Measurements from ENCODE around the gene TRIM43. TPM values are rescaled to one million over a fixed set of nuclear protein-coding genes. Genes with fewer than 3 reads are reported as not detected.
"Not testable (repeated sequence)": the region's sequence is repeated elsewhere in the genome, so short reads cannot be mapped to it uniquely, and the experiment has no call there.

TRIM43 gene
- not detected for polyA plus RNA-seq (2013, experiment 1 of 2)
- polyA plus RNA-seq (2013, experiment 2 of 2) = not detected

DNA sequence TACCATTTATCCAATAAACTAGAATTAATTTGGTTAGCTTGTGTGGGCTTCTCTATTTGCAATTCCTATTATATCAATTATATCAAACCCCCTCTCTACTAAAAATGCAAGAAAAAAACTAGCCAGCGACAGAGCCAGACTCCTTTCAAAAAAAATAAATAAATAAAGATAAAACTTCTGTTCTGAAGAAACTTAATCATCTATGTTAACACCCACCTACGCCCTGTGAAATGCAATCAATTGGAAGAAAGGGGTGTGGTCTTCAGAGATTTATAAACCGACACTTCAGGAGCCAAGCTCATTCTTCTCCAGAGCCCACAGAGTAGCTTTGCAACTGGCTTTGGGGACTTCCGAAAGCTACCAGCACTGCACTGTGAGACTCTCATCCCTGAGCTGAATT, at the start of gene TRIM43:
TRIM43 (plus strand) TSS at position 301 of the 400 bp plus-strand sequence. CDS start 2,023 bp downstream, outside the sequence.
- no CpG with 5 or more reads among the region's 4 CpGs for WGBS, 2 experiments (ENCODE audit: insufficient coverage in 2 of 2)
- H3K36me3 ChIP-seq (ENCODE audit: control insufficient read depth, insufficient read depth, low read length); H3K4me1 ChIP-seq (ENCODE audit: control insufficient read depth, insufficient read depth, low read length, poor library complexity, severe bottlenecking); H3K9me3 ChIP-seq (ENCODE audit: control insufficient read depth, low read length); H3K4me3 ChIP-seq (ENCODE audit: extremely low read depth, insufficient read depth, low read length, poor library complexity, severe bottlenecking); H3K27ac ChIP-seq (ENCODE audit: low read depth, low read length, severe bottlenecking): not testable (repeated sequence)

GRCh38 chr2:95551055-95551568, 40.7 kb upstream of the TRIM43 start:
- Histone ChIP-seq H3K36me3 (ENCODE audit: control insufficient read depth, insufficient read depth, low read length) (no peaks in the 10 kb centered on the region), H3K27ac (ENCODE audit: low read depth, low read length, severe bottlenecking) (no peak overlapping the region), H3K4me1 (ENCODE audit: control insufficient read depth, insufficient read depth, low read length, poor library complexity, severe bottlenecking) (no peaks in the 10 kb centered on the region), H3K4me3 (ENCODE audit: extremely low read depth, insufficient read depth, low read length, poor library complexity, severe bottlenecking) (no peak overlapping the region), H3K9me3 (ENCODE audit: control insufficient read depth, low read length) (no peaks in the 10 kb centered on the region)
- 81 to 90% methylated on average over 6 to 8 of the region's 17 CpGs for WGBS, 2 experiments (ENCODE audit: insufficient coverage in 2 of 2)

- 71 to 84% methylated on average over 2 of the region's 2 CpGs for WGBS, 2 experiments (ENCODE audit: insufficient coverage in 2 of 2)
- no peak overlapping the region for H3K4me3 ChIP-seq (ENCODE audit: extremely low read depth, insufficient read depth, low read length, poor library complexity, severe bottlenecking)
- H3K4me1 ChIP-seq (ENCODE audit: control insufficient read depth, insufficient read depth, low read length, poor library complexity, severe bottlenecking) = no peaks in the 10 kb centered on the region
- no peaks in the 10 kb centered on the region for H3K36me3 ChIP-seq (ENCODE audit: control insufficient read depth, insufficient read depth, low read length)
- H3K9me3 ChIP-seq (ENCODE audit: control insufficient read depth, low read length) = no peaks in the 10 kb centered on the region
- H3K27ac ChIP-seq (ENCODE audit: low read depth, low read length, severe bottlenecking) = no peak overlapping the region
Observed at GRCh38 chr2:95552911-95553310, 38.9 kb upstream of the TRIM43 start.

DNA sequence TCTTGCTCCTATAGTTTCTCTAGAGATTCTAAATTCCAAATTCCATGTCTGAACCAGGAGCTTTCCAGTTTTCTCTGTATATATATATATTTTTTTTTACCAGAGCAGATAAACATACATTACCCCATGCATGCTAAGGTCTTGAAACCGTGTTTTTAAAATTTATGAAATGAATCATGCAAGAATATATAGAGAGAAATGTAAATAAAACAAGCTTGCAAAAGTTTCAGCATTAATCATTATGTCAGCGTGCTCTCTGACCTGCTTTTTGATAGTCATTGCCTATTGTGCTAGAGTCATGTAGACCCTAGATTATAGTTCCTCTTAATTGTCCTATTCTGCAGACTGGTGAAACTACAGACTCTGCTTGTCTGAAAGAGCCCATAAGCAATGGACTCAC, 22.6 kb upstream of the TRIM43 start:
- no peaks in the 10 kb centered on the region for H3K36me3 ChIP-seq (ENCODE audit: control insufficient read depth, insufficient read depth, low read length)
- H3K4me3 ChIP-seq (ENCODE audit: extremely low read depth, insufficient read depth, low read length, poor library complexity, severe bottlenecking) = no peak overlapping the region
- H3K27ac ChIP-seq (ENCODE audit: low read depth, low read length, severe bottlenecking) = no peak overlapping the region
- no peaks in the 10 kb centered on the region for H3K4me1 ChIP-seq (ENCODE audit: control insufficient read depth, insufficient read depth, low read length, poor library complexity, severe bottlenecking)
- H3K9me3 ChIP-seq (ENCODE audit: control insufficient read depth, low read length) = no peaks in the 10 kb centered on the region
- WGBS, 2 experiments (ENCODE audit: insufficient coverage in 2 of 2) = 100% methylated on average over 1 of the region's 2 CpGs; no CpG with 5 or more reads in 1 of the 2 experiments

- Histone ChIP-seq H3K4me3 (ENCODE audit: extremely low read depth, insufficient read depth, low read length, poor library complexity, severe bottlenecking) (no peak overlapping the region), H3K4me1 (ENCODE audit: control insufficient read depth, insufficient read depth, low read length, poor library complexity, severe bottlenecking) (no peaks in the 10 kb centered on the region), H3K9me3 (ENCODE audit: control insufficient read depth, low read length) (no peaks in the 10 kb centered on the region), H3K27ac (ENCODE audit: low read depth, low read length, severe bottlenecking) (no peak overlapping the region), H3K36me3 (ENCODE audit: control insufficient read depth, insufficient read depth, low read length) (no peaks in the 10 kb centered on the region)
- 67 to 69% methylated on average over 2 of the region's 2 CpGs for WGBS, 2 experiments (ENCODE audit: insufficient coverage in 2 of 2)
Observed at GRCh38 chr2:95573866-95574265, 17.9 kb upstream of the TRIM43 start.

- Histone ChIP-seq H3K27ac (ENCODE audit: low read depth, low read length, severe bottlenecking) (no peak overlapping the region), H3K4me3 (ENCODE audit: extremely low read depth, insufficient read depth, low read length, poor library complexity, severe bottlenecking) (no peak overlapping the region), H3K9me3 (ENCODE audit: control insufficient read depth, low read length) (no peaks in the 10 kb centered on the region), H3K36me3 (ENCODE audit: control insufficient read depth, insufficient read depth, low read length) (no peaks in the 10 kb centered on the region), H3K4me1 (ENCODE audit: control insufficient read depth, insufficient read depth, low read length, poor library complexity, severe bottlenecking) (no peaks in the 10 kb centered on the region)
- 74 to 100% methylated on average over 3 of the region's 4 CpGs for WGBS, 2 experiments (ENCODE audit: insufficient coverage in 2 of 2)
Observed at GRCh38 chr2:95574506-95574905, 17.3 kb upstream of the TRIM43 start.

GRCh38 chr2:95575857-95576256, 15.9 kb upstream of the TRIM43 start:
- Histone ChIP-seq H3K36me3 (ENCODE audit: control insufficient read depth, insufficient read depth, low read length) (no peaks in the 10 kb centered on the region), H3K4me1 (ENCODE audit: control insufficient read depth, insufficient read depth, low read length, poor library complexity, severe bottlenecking) (no peaks in the 10 kb centered on the region), H3K27ac (ENCODE audit: low read depth, low read length, severe bottlenecking) (no peak overlapping the region), H3K9me3 (ENCODE audit: control insufficient read depth, low read length) (no peaks in the 10 kb centered on the region), H3K4me3 (ENCODE audit: extremely low read depth, insufficient read depth, low read length, poor library complexity, severe bottlenecking) (no peak overlapping the region)

DNA sequence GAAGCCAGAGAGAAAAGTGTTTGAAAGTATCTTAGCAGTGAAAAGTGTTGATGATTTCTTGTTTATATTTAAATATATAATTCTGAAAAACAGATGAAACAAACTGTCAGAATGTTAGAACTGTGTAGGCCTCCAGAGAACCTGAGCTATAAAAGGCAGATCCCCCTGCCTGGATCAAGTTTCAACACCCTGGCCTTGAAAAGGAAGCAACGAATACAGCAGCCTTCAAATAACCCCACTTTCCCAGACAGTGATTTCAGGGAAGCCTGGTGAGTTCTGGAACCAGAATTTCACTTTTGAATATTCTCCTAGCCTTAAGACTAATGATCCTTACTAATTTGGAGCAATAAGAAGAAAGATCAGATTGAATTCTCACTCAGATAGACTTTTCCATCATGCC, 13.3 kb upstream of the TRIM43 start:
- H3K4me1 ChIP-seq (ENCODE audit: control insufficient read depth, insufficient read depth, low read length, poor library complexity, severe bottlenecking) = no peaks in the 10 kb centered on the region
- no peak overlapping the region for H3K4me3 ChIP-seq (ENCODE audit: extremely low read depth, insufficient read depth, low read length, poor library complexity, severe bottlenecking)
- H3K9me3 ChIP-seq (ENCODE audit: control insufficient read depth, low read length) = no peaks in the 10 kb centered on the region
- H3K27ac ChIP-seq (ENCODE audit: low read depth, low read length, severe bottlenecking) = no peak overlapping the region
- WGBS, 2 experiments (ENCODE audit: insufficient coverage in 2 of 2) = no CpG with 5 or more reads among the region's 1 CpG
- H3K36me3 ChIP-seq (ENCODE audit: control insufficient read depth, insufficient read depth, low read length) = no peaks in the 10 kb centered on the region

DNA sequence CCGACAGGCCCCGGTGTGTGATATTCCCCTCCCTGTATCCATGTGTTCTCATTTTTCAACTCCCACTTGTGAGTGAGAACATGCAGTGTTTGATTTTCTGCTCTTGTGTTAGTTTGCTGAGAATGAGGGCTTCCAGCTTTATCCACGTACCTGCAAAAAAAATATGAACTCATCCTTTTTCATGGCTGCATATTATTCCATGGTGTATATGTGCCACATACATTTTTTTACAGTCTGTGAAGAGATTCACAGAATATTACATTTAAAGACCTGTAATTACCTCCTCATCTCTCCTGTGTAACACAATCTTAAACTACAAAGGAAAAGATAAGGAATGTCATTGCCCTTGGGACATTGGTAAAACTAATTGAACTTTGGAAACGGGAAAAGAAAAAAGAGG, 8.3 kb upstream of the TRIM43 start:
- not testable (repeated sequence) for H3K36me3 ChIP-seq (ENCODE audit: control insufficient read depth, insufficient read depth, low read length)
- WGBS, 2 experiments (ENCODE audit: insufficient coverage in 2 of 2) = 80 to 100% methylated on average over 1 of the region's 4 CpGs

GRCh38 chr2:95584321-95584720, 7.5 kb upstream of the TRIM43 start:
- H3K27ac ChIP-seq (ENCODE audit: low read depth, low read length, severe bottlenecking); H3K4me1 ChIP-seq (ENCODE audit: control insufficient read depth, insufficient read depth, low read length, poor library complexity, severe bottlenecking); H3K4me3 ChIP-seq (ENCODE audit: extremely low read depth, insufficient read depth, low read length, poor library complexity, severe bottlenecking); H3K36me3 ChIP-seq (ENCODE audit: control insufficient read depth, insufficient read depth, low read length); H3K9me3 ChIP-seq (ENCODE audit: control insufficient read depth, low read length): not testable (repeated sequence)
- WGBS, 2 experiments (ENCODE audit: insufficient coverage in 2 of 2) = no CpG with 5 or more reads among the region's 1 CpG

More for the DNA sequence above, 8.3 kb upstream of the TRIM43 start:
- not testable (repeated sequence) for H3K27ac ChIP-seq (ENCODE audit: low read depth, low read length, severe bottlenecking); H3K4me1 ChIP-seq (ENCODE audit: control insufficient read depth, insufficient read depth, low read length, poor library complexity, severe bottlenecking); H3K9me3 ChIP-seq (ENCODE audit: control insufficient read depth, low read length); H3K4me3 ChIP-seq (ENCODE audit: extremely low read depth, insufficient read depth, low read length, poor library complexity, severe bottlenecking)

- H3K27ac ChIP-seq (ENCODE audit: low read depth, low read length, severe bottlenecking); H3K4me1 ChIP-seq (ENCODE audit: control insufficient read depth, insufficient read depth, low read length, poor library complexity, severe bottlenecking); H3K36me3 ChIP-seq (ENCODE audit: control insufficient read depth, insufficient read depth, low read length); H3K9me3 ChIP-seq (ENCODE audit: control insufficient read depth, low read length); H3K4me3 ChIP-seq (ENCODE audit: extremely low read depth, insufficient read depth, low read length, poor library complexity, severe bottlenecking): not testable (repeated sequence)
- WGBS, 2 experiments (ENCODE audit: insufficient coverage in 2 of 2) = no CpG with 5 or more reads among the region's 4 CpGs
Observed at GRCh38 chr2:95589777-95590536, 1.8 kb upstream of the TRIM43 start.

Measured in mesodermal cell (in vitro differentiated cells).